Activated CD4-positive, alpha-beta memory T cell treated with anti-CD3 and anti-CD28 coated beads for 36 hours (primary cell): ENCODE measurements around the gene FAM170B. TPM values are rescaled to one million over a fixed set of nuclear protein-coding genes. Genes with fewer than 3 reads are reported as not detected.

ENCODE experiments used
- CTCF ChIA-PET: fragments of 350-600 bp; sonication (Branson Sonifier 250); formaldehyde crosslinking; loops from one replicate; lab custom pipeline; 2021; ENCODE audit warnings: antibody characterized with exemption, inconsistent platforms; lab: Charles Lee
- POLR2A ChIA-PET: fragments of 350-600 bp; sonication (Branson Sonifier 250); formaldehyde crosslinking; loops from one replicate; lab custom pipeline; 2021; ENCODE audit warnings: antibody characterized with exemption; lab: Charles Lee
- DNase-seq: peaks from one replicate; pipeline ENCODE4 v3.0.0-alpha.2; 2020
- H3K27ac Mint-ChIP-seq: one replicate; pipeline ENCODE4 v1.8.0; 2021; ENCODE audit warnings: mixed read lengths
- H3K27me3 Mint-ChIP-seq: one replicate; pipeline ENCODE4 v1.8.0; 2021; ENCODE audit warnings: mixed read lengths
- H3K36me3 Mint-ChIP-seq: one replicate; pipeline ENCODE4 v1.8.0; 2021; ENCODE audit warnings: mixed read lengths
- H3K4me1 Mint-ChIP-seq: one replicate; pipeline ENCODE4 v1.8.0; 2021; ENCODE audit warnings: low read depth, mixed read lengths
- H3K4me3 Mint-ChIP-seq: one replicate; pipeline ENCODE4 v1.8.0; 2021; ENCODE audit warnings: mild to moderate bottlenecking, mixed read lengths
- H3K9me3 Mint-ChIP-seq: one replicate; pipeline ENCODE4 v1.8.0; 2021; ENCODE audit warnings: mixed read lengths
- intact Hi-C: fragments of 100-400 bp; cut with micrococcal nuclease; formaldehyde crosslinking; loops from one replicate; pipeline ENCODE4 v1.15.1; 2023
- total RNA-seq, 2 experiments: library from RNA; stranded (reverse); gene quantifications; one replicate each; pipeline ENCODE4 v1.2.3, GENCODE V29; 2021

FAM170B gene
- total RNA-seq, 2 experiments from 2014 or later: not detected

DNA sequence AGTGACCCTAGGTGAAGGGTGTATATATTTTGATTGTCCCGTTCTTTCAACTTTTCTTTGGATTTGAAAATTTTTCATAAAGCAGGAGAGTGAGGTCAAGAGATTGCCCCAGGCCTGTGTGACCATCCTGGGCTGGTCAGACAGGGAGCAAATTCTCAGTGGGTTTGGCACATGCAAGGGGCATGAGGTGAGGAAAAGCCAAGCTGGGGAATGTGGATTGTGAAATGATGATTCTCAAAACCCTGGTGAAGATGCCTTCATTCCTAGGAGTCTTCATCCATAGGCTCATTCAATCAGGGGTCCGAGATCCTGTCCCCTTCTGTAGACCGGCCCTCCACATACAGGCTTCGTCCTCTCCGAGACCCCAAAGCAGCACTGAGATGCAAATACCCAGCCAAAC lies 27.0 kb upstream of the FAM170B start:
- ChIA-PET POLR2A (interaction anchor here (1.3 kb wide), 1 partner anchor 14 kb away, joined by 3 read pairs; no protein-coding TSS in a partner anchor), CTCF (no interaction called here)
- intact Hi-C loops: loop anchor here (5.0 kb wide), 2 partner anchors 84 to 356 kb away; no protein-coding TSS in a partner anchor
- Mint-ChIP-seq H3K4me3 (no peak overlapping the region), H3K9me3 (no peaks in the 10 kb centered on the region), H3K27ac (no peak overlapping the region), H3K27me3 (peaks cover 8% of the 10 kb centered on the region), H3K4me1 (peaks cover 29% of the 10 kb centered on the region), H3K36me3 (peaks cover 36% of the 10 kb centered on the region)
- DNase-seq: no peak

DNA sequence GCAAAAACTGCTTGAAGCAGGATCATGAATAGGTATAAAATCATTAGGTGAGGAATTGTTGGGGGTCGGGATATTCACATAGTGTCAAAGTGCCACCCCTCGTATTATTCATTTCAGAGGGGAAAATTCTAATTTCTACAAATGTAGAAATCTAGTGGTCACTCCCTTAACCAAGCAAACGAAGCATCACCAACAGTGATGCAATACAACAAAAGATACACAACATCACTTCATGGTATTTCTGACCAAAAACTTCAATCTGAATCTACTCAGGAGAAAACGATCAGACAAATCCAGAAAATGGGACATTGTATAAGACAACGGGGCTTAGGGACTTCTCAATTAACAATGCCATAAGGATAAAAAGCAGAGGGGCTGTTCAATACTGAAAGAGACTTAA lies 26.3 kb upstream of the FAM170B start:
- H3K9me3 Mint-ChIP-seq: no peaks in the 10 kb centered on the region
- DNase-seq: no peak
- peaks cover 35% of the 10 kb centered on the region for H3K36me3 Mint-ChIP-seq
- POLR2A ChIA-PET: no interaction called here
- CTCF ChIA-PET: no interaction called here
- H3K4me3 Mint-ChIP-seq: no peak overlapping the region
- no peak overlapping the region for H3K27ac Mint-ChIP-seq
- peaks cover 8% of the 10 kb centered on the region for H3K27me3 Mint-ChIP-seq
- intact Hi-C loops: loop anchor here (5.0 kb wide), 2 partner anchors 83 to 357 kb away; no protein-coding TSS in a partner anchor
- peaks cover 23% of the 10 kb centered on the region for H3K4me1 Mint-ChIP-seq

DNA sequence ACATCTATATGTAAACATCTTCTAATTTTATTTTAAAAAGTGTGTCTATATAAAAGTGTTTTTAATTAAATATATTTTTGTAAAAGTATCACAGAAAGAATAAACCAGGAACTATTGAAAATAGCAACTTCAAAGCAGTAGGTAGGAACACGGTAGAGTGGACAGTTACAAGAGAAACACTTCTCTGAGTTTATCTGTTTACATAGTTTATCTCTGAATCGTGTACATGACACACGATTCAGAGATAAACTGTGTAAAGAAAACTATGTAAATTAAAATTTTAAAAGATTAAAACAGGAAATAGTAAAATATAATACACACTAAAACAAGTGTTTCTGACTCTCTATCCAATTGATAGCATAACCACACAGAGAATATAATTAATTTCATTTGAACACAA lies 25.1 kb upstream of the FAM170B start:
- Mint-ChIP-seq H3K27me3 (peaks cover 5% of the 10 kb centered on the region), H3K36me3 (peaks cover 25% of the 10 kb centered on the region), H3K4me1 (peaks cover 11% of the 10 kb centered on the region), H3K4me3 (no peak overlapping the region), H3K27ac (no peak overlapping the region), H3K9me3 (no peaks in the 10 kb centered on the region)
- POLR2A ChIA-PET: no interaction called here
- DNase-seq: no peak
- CTCF ChIA-PET: no interaction called here
- intact Hi-C loops: no loop called here

DNA sequence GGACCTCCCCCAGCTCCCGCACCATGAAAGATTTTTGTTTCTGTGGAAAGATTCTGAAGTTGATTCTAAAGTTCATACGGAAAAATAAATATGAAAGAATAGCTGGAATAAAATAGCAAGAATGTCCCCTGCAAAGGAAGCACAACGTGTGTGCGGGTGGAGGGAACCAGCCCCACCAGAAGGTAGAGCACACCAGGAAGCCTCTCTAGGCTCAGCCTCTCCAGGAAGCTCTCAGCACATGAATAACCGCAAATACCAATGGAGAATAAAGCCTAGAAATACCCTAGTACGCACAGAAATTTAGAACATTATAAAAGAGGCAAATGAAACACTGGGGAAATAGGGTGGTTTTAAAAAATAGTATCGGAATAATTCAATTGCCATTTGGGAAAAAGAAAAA lies 24.6 kb upstream of the FAM170B start:
- Mint-ChIP-seq H3K4me1 (peaks cover 11% of the 10 kb centered on the region), H3K27me3 (peaks cover 8% of the 10 kb centered on the region), H3K27ac (no peak overlapping the region), H3K9me3 (no peaks in the 10 kb centered on the region), H3K36me3 (peaks cover 25% of the 10 kb centered on the region), H3K4me3 (no peak overlapping the region)
- no peak for DNase-seq
- intact Hi-C loops: no loop called here
- POLR2A ChIA-PET: no interaction called here
- CTCF ChIA-PET: no interaction called here

DNA sequence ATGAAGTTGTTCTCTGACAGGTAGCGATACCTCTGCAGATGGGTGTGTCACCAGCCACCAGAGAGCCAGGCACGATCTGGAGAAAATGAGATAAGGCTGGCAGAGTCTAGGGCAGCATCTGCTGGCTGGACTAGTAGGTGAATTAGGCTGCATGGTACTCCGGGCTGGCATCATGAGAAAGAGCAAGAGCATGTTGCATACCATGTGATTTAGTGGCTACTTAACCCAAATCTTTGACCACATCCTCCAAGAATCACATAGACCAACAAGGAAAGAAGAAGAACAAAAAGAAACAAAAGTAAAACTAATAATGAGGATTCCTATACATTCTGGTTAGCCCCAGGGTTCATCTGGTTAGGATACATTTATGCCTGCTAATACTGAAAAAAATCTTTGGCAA lies 23.4 kb upstream of the FAM170B start:
- no peak overlapping the region for H3K27ac Mint-ChIP-seq
- peaks cover 11% of the 10 kb centered on the region for H3K4me1 Mint-ChIP-seq
- DNase-seq: no peak
- intact Hi-C loops: no loop called here
- peaks cover 23% of the 10 kb centered on the region for H3K36me3 Mint-ChIP-seq
- ChIA-PET POLR2A (no interaction called here), CTCF (no interaction called here)
- peaks cover 14% of the 10 kb centered on the region for H3K27me3 Mint-ChIP-seq
- no peak overlapping the region for H3K4me3 Mint-ChIP-seq
- no peaks in the 10 kb centered on the region for H3K9me3 Mint-ChIP-seq

DNA sequence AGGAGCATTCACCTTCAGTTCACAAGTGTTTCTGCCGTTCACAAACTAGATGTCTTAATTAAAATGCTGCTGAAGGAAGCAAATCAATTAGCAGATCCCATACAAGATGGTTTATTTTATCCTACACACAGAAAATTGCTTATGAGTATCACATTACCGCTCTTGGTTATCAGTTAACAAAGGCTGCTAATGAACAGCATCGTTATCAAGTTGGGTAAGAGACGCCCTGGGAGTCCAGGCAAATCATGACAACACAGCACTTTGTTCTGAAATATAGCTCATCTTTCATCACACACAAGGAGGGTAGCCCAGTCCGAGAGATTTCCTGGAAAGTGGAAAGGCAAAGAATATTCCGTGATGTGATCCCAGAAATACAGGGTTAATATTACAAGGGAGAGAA lies 20.8 kb upstream of the FAM170B start:
- Mint-ChIP-seq H3K27me3 (peaks cover 11% of the 10 kb centered on the region), H3K9me3 (no peaks in the 10 kb centered on the region), H3K4me1 (peaks cover 6% of the 10 kb centered on the region), H3K4me3 (no peak overlapping the region), H3K27ac (no peak overlapping the region), H3K36me3 (peaks cover 11% of the 10 kb centered on the region)
- ChIA-PET CTCF (no interaction called here), POLR2A (interaction anchor here (1.8 kb wide), 1 partner anchor 10 kb away, joined by 5 read pairs; no protein-coding TSS in a partner anchor)
- DNase-seq: no peak
- intact Hi-C loops: no loop called here

DNA sequence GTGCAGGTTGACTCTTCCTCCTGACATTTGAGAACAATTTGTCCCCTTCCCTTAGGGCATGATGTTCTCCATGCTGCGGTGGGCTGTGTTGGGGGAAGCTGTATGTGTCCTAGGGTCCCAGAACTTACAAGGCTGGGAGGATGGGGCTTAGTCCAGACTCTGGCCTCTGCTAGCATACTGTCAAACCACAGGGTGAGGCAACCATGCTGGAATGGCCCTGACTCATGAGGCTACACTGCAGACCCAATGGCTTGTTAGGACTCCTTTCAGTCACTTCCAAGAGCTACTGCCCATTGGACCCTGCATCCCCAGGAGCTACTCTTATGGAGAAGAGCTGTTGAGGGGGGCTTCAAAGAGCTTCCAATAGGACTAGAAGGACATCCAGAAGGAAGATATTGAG lies 20.1 kb upstream of the FAM170B start:
- H3K27me3 Mint-ChIP-seq: peaks cover 11% of the 10 kb centered on the region
- H3K36me3 Mint-ChIP-seq: peaks cover 11% of the 10 kb centered on the region
- CTCF ChIA-PET: no interaction called here
- H3K27ac Mint-ChIP-seq: no peak overlapping the region
- no peak for DNase-seq
- H3K9me3 Mint-ChIP-seq: no peaks in the 10 kb centered on the region
- no peak overlapping the region for H3K4me3 Mint-ChIP-seq
- intact Hi-C loops: no loop called here
- peaks cover 6% of the 10 kb centered on the region for H3K4me1 Mint-ChIP-seq
- POLR2A ChIA-PET: no interaction called here

DNA sequence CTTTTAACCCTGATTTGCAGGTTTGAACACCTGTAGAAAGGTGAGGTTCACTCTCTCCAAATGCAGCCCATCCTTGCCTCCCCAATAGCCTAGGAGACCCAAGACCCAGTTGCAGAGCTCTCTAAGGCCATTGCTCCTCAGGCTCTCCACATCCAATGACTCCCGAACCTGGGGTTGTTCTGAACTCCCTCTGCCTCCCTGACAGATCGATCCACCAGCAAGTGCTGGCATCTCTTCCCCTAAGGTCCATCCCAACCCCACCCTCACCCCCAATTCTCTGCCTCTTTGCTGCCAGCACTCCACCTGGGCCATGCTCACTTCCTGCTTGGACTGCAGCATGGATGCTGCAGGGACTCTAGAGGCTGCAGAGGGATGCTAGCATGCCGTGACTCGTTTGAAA lies 19.3 kb upstream of the FAM170B start:
- Mint-ChIP-seq H3K9me3 (peaks cover 5% of the 10 kb centered on the region), H3K4me1 (peaks cover 6% of the 10 kb centered on the region)
- intact Hi-C loops: no loop called here

DNA sequence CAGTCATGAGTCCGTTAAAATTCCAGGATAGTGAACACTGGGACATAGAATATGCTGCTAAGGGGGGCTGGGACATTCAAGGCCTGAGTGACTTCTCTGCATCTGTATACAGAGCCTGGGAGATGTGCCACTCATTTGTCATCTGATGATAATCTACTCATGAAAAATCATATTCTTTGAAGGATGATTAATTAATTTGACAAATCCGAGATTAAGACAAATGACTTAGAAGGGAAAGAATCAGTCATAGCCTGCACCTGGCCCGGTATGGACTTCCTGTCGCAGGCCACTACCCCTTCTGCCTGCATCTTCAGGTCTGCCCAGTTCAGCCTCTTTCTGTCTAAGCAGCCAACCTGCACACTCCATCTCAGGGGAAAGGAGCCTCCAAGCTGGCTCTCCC lies 18.8 kb upstream of the FAM170B start:
- H3K27ac Mint-ChIP-seq: no peak overlapping the region
- H3K9me3 Mint-ChIP-seq: peaks cover 7% of the 10 kb centered on the region
- no peak for DNase-seq
- peaks cover 5% of the 10 kb centered on the region for H3K36me3 Mint-ChIP-seq
- H3K27me3 Mint-ChIP-seq: peaks cover 9% of the 10 kb centered on the region
- intact Hi-C loops: no loop called here
- CTCF ChIA-PET: no interaction called here
- POLR2A ChIA-PET: interaction anchor here (0.9 kb wide), 1 partner anchor 37 kb away, joined by 3 read pairs; no protein-coding TSS in a partner anchor
- H3K4me3 Mint-ChIP-seq: no peak overlapping the region
- peaks cover 4% of the 10 kb centered on the region for H3K4me1 Mint-ChIP-seq

More for the DNA sequence above, 19.3 kb upstream of the FAM170B start:
- Mint-ChIP-seq H3K4me3 (no peak overlapping the region), H3K36me3 (peaks cover 7% of the 10 kb centered on the region), H3K27ac (peak overlapping the region; percentile 10), H3K27me3 (peaks cover 11% of the 10 kb centered on the region)
- CTCF ChIA-PET: no interaction called here
- DNase-seq: no peak
- POLR2A ChIA-PET: interaction anchor here (0.9 kb wide), 1 partner anchor 37 kb away, joined by 3 read pairs; no protein-coding TSS in a partner anchor

DNA sequence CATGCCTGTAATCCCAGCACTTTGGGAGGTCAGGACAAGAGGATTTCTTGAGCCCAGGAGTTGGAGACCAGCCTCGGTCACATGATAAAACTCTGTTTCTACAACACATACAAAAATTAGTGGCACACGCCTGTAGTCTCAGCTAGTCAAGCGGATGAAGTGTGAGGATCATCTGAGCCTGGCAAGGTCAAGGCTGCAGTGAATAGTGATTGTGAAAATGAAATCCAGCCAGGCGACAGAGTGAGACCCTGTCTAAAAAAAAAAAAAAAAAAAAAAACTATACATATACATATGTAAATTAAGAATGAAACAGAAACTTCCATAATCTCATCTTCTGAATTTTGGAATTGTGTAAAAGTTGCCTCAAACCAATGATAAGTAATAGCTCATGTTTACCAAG lies 18.2 kb upstream of the FAM170B start:
- POLR2A ChIA-PET: no interaction called here

DNA sequence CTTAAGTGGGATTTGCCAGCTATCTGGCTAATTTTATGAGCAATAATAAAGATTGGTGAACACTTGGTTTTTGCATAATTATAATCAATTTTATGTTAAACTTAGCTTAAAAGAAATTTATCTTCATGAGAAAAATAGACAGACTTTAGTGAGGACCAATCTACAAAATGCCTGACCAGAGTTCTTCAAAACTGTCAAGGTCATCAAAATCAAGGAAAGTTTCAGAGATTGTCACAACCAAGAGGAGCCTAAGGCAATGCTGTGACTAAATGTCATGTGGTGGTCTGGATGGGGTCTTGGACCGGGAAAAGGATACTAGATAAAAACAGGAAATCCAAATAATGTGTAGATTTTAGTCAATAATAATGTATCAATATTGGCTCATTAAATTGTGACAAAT lies 17.7 kb upstream of the FAM170B start:
- H3K27me3 Mint-ChIP-seq: peaks cover 9% of the 10 kb centered on the region
- H3K4me3 Mint-ChIP-seq: no peak overlapping the region
- peaks cover under 1% of the 10 kb centered on the region for H3K4me1 Mint-ChIP-seq
- POLR2A ChIA-PET: no interaction called here
- no peak for DNase-seq
- H3K36me3 Mint-ChIP-seq: peaks cover under 1% of the 10 kb centered on the region
- peaks cover 12% of the 10 kb centered on the region for H3K9me3 Mint-ChIP-seq
- intact Hi-C loops: no loop called here
- CTCF ChIA-PET: interaction anchor here (1.2 kb wide), 1 partner anchor 13 kb away, joined by 3 read pairs; no protein-coding TSS in a partner anchor
- H3K27ac Mint-ChIP-seq: no peak overlapping the region

More for the DNA sequence above, 18.2 kb upstream of the FAM170B start:
- peaks cover 3% of the 10 kb centered on the region for H3K4me1 Mint-ChIP-seq
- DNase-seq: no peak
- no peak overlapping the region for H3K4me3 Mint-ChIP-seq
- H3K27me3 Mint-ChIP-seq: peaks cover 9% of the 10 kb centered on the region
- H3K36me3 Mint-ChIP-seq: peaks cover 3% of the 10 kb centered on the region
- no peak overlapping the region for H3K27ac Mint-ChIP-seq
- CTCF ChIA-PET: interaction anchor here (1.2 kb wide), 1 partner anchor 12 kb away, joined by 3 read pairs; no protein-coding TSS in a partner anchor
- peaks cover 12% of the 10 kb centered on the region for H3K9me3 Mint-ChIP-seq
- intact Hi-C loops: no loop called here

DNA sequence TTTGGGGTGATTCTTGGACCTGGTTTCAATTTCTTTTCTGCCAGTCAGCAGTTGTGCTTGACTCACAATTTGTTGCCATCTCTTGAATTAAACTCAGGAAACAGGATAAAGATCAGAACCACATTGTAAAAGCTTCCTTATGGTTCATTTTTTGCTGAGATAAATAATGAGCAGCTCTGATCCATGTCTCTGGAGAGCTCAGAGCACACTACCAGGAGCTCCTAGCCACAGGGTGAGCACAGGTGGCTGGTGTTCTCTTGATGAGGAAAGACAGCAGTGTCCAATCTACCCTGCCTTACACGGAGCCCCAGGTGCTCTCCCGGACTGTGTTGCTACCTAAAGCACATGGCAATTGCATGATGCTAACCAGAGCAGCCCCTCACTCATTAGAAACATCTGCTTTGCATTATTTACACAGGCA lies 17.2 kb upstream of the FAM170B start:
- ChIA-PET CTCF (no interaction called here), POLR2A (no interaction called here)
- no peak overlapping the region for H3K4me3 Mint-ChIP-seq
- peaks cover 9% of the 10 kb centered on the region for H3K27me3 Mint-ChIP-seq
- peaks cover 12% of the 10 kb centered on the region for H3K9me3 Mint-ChIP-seq
- no peaks in the 10 kb centered on the region for H3K4me1 Mint-ChIP-seq
- no peak for DNase-seq
- intact Hi-C loops: no loop called here
- no peaks in the 10 kb centered on the region for H3K36me3 Mint-ChIP-seq
- H3K27ac Mint-ChIP-seq: no peak overlapping the region

DNA sequence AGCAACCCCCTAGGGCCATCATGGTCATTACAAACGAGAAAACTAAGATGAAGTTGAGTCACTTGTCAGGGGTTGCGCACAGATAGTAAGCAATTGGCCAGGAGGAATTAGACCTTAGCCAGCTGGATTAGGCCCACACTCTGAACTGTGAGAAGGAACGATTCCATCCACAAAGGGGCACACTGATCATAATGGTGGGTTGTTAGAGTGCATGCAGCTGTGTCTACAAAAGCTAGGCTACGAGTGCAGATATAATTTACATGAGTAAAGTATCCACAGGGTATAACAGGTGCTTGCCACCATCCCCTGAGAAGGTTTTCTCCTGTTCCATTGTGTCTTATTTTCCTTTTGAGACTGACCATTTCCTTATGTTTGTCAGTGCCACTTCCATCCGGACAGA lies 16.6 kb upstream of the FAM170B start:
- DNase-seq: no peak
- Mint-ChIP-seq H3K9me3 (peaks cover 12% of the 10 kb centered on the region), H3K4me1 (no peaks in the 10 kb centered on the region), H3K27me3 (peaks cover 9% of the 10 kb centered on the region), H3K36me3 (no peaks in the 10 kb centered on the region), H3K27ac (no peak overlapping the region), H3K4me3 (no peak overlapping the region)
- intact Hi-C loops: no loop called here
- ChIA-PET CTCF (no interaction called here), POLR2A (no interaction called here)
